ENCODE data around the gene MAP3K1. TPM values are rescaled to one million over a fixed set of nuclear protein-coding genes. Genes with fewer than 3 reads are reported as not detected.

MAP3K1 gene
- total RNA-seq, 2 donors from 2014 or later = 21.4 to 22.6 TPM

- no peaks in the 10 kb centered on the region for H3K9me3 ChIP-seq
- H3K27me3 ChIP-seq = no peaks in the 10 kb centered on the region
- TF ChIP-seq CTCF (IDR thresholded peaks at IDR 0.05) (no peak), POLR2A (IDR thresholded peaks at IDR 0.05) (no peak)
- peaks cover 16% of the 10 kb centered on the region for H3K4me1 ChIP-seq
- H3K36me3 ChIP-seq (replicated peaks in 1 of 2; ENCODE audit: insufficient read depth in 1 of 2, low read depth in 2 of 2) = no peaks in the 10 kb centered on the region
- intact Hi-C loops (cut with DNase I) = no loop called here
- DNase-seq = no peak
- no peak overlapping the region for H3K27ac ChIP-seq
- no peak for ATAC-seq
- 90 to 94% methylated on average over 1 of the region's 1 CpG for WGBS, 2 donors
- no peak overlapping the region for H3K4me3 ChIP-seq
These were observed 11.5 kb upstream of the MAP3K1 start for GRCh38 chr5:56803894-56804293.

- Histone ChIP-seq H3K9me3 (no peaks in the 10 kb centered on the region), H3K4me1 (no peaks in the 10 kb centered on the region), H3K27ac (no peak overlapping the region), H3K4me3 (no peak overlapping the region), H3K36me3 (replicated peaks in 1 of 2; ENCODE audit: insufficient read depth in 1 of 2, low read depth in 2 of 2) (no peaks in the 10 kb centered on the region), H3K27me3 (no peaks in the 10 kb centered on the region)
- DNase-seq = no peak
- TF ChIP-seq POLR2A (IDR thresholded peaks at IDR 0.05) (no peak), CTCF (IDR thresholded peaks at IDR 0.05) (no peak)
- WGBS, 2 donors = 77 to 83% methylated on average over 5 of the region's 5 CpGs
- intact Hi-C loops (cut with DNase I) = no loop called here
- no peak for ATAC-seq
These were observed 7.7 kb upstream of the MAP3K1 start for GRCh38 chr5:56807679-56808078.

GRCh38 chr5:56808211-56808610 lies 7.1 kb upstream of the MAP3K1 start:
- Histone ChIP-seq H3K9me3 (no peaks in the 10 kb centered on the region), H3K4me1 (no peaks in the 10 kb centered on the region), H3K27ac (no peak overlapping the region), H3K36me3 (replicated peaks in 1 of 2; ENCODE audit: insufficient read depth in 1 of 2, low read depth in 2 of 2) (no peaks in the 10 kb centered on the region), H3K4me3 (no peak overlapping the region), H3K27me3 (no peaks in the 10 kb centered on the region)
- no peak for ATAC-seq
- no peak for TF ChIP-seq CTCF (IDR thresholded peaks at IDR 0.05)
- TF ChIP-seq POLR2A (IDR thresholded peaks at IDR 0.05) = no peak
- DNase-seq = no peak
- 93 to 98% methylated on average over 4 of the region's 4 CpGs for WGBS, 2 donors
- intact Hi-C loops (cut with DNase I) = no loop called here

- ATAC-seq (no peak), DNase-seq (no peak)
- TF ChIP-seq POLR2A (IDR thresholded peaks at IDR 0.05) (no peak), CTCF (IDR thresholded peaks at IDR 0.05) (no peak)
- Histone ChIP-seq H3K4me1 (no peaks in the 10 kb centered on the region), H3K4me3 (no peak overlapping the region), H3K36me3 (replicated peaks in 1 of 2; ENCODE audit: insufficient read depth in 1 of 2, low read depth in 2 of 2) (no peaks in the 10 kb centered on the region), H3K27ac (no peak overlapping the region), H3K27me3 (no peaks in the 10 kb centered on the region), H3K9me3 (no peaks in the 10 kb centered on the region)
- WGBS, 2 donors = 92 to 94% methylated on average over 1 of the region's 1 CpG
- intact Hi-C loops (cut with DNase I) = no loop called here
These were observed 4.5 kb upstream of the MAP3K1 start for GRCh38 chr5:56810826-56811225.

- no peak for ATAC-seq
- peaks cover under 1% of the 10 kb centered on the region for H3K4me1 ChIP-seq
- TF ChIP-seq POLR2A (IDR thresholded peaks at IDR 0.05) (no peak), CTCF (IDR thresholded peaks at IDR 0.05) (no peak)
- no peak for DNase-seq
- intact Hi-C loops (cut with DNase I) = no loop called here
- H3K36me3 ChIP-seq (replicated peaks in 1 of 2; ENCODE audit: insufficient read depth in 1 of 2, low read depth in 2 of 2) = no peaks in the 10 kb centered on the region
- no peaks in the 10 kb centered on the region for H3K9me3 ChIP-seq
- WGBS, 2 donors = 53 to 74% methylated on average over 1 of the region's 1 CpG
- H3K27ac ChIP-seq = no peak overlapping the region
- no peak overlapping the region for H3K4me3 ChIP-seq
- no peaks in the 10 kb centered on the region for H3K27me3 ChIP-seq
These were observed 3.2 kb upstream of the MAP3K1 start for GRCh38 chr5:56812110-56812509.
